Keratinocyte (primary cell): ENCODE results near the gene SLC6A7. TPM values are rescaled to one million over a fixed set of nuclear protein-coding genes. Genes with fewer than 3 reads are reported as not detected.

ENCODE experiments used
- DNase-seq: peaks from one replicate; pipeline ENCODE4 v3.0.0-alpha.2; 2011; ENCODE audit warnings: low read depth, missing footprints, low spot score
- FAIRE-seq: peaks from 2 replicates; lab custom pipeline; 2011; peaks lifted over from hg19 to GRCh38; lab: Jason Lieb, UNC
- H2AFZ ChIP-seq: 2 replicates; pipeline ENCODE4 v1.6.0; 2012; ENCODE audit warnings: low read length, control low read depth, inconsistent platforms; ENCODE audit not compliant: control insufficient read depth
- H3K27ac ChIP-seq: 2 replicates; pipeline ENCODE4 v1.5.1; 2011; ENCODE audit warnings: low read length; ENCODE audit not compliant: control insufficient read depth, insufficient read depth
- H3K27me3 ChIP-seq: 3 replicates; pipeline ENCODE4 v1.6.0; 2011; ENCODE audit warnings: low read length; ENCODE audit not compliant: control insufficient read depth, insufficient read depth; ENCODE audit errors: extremely low read depth
- H3K36me3 ChIP-seq, 2 experiments: 2 replicates in 1 of 2; 3 replicates in 1 of 2; pipeline ENCODE4 v1.5.1; 2011; ENCODE audit warnings: low read length in 2 of 2, mild to moderate bottlenecking in 1 of 2; ENCODE audit not compliant: control insufficient read depth in 2 of 2, insufficient read depth in 2 of 2; ENCODE audit errors: extremely low read depth in 1 of 2
- H3K4me1 ChIP-seq: 3 replicates; pipeline ENCODE4 v1.5.1; 2011; ENCODE audit warnings: low read length; ENCODE audit not compliant: control insufficient read depth, insufficient read depth; ENCODE audit errors: extremely low read depth
- H3K4me2 ChIP-seq: 3 replicates; pipeline ENCODE4 v1.6.0; 2011; ENCODE audit warnings: low read depth, low read length; ENCODE audit not compliant: control insufficient read depth, insufficient read depth; ENCODE audit errors: extremely low read depth
- H3K4me3 ChIP-seq, 3 experiments: fragments of 200-600 bp in 1 of 3; sonication (generic) in 1 of 3; 2 replicates in 2 of 3; 3 replicates in 1 of 3; pipeline ENCODE4 v1.5.1; 2011 to 2016; ENCODE audit warnings: low read length in 3 of 3, mild to moderate bottlenecking in 3 of 3, control low read depth in 2 of 3, inconsistent platforms in 1 of 3, low read depth in 1 of 3, mixed read lengths in 1 of 3, mixed run types in 1 of 3, moderate library complexity in 1 of 3; ENCODE audit not compliant: control insufficient read depth in 2 of 3, insufficient read depth in 2 of 3; ENCODE audit errors: extremely low read depth in 1 of 3
- H3K79me2 ChIP-seq: 2 replicates; pipeline ENCODE4 v1.6.0; 2012; ENCODE audit warnings: low read length; ENCODE audit not compliant: control insufficient read depth, insufficient read depth
- H3K9ac ChIP-seq: 3 replicates; pipeline ENCODE4 v1.6.0; 2011; ENCODE audit warnings: low read length; ENCODE audit not compliant: control insufficient read depth, insufficient read depth; ENCODE audit errors: extremely low read depth
- H3K9me1 ChIP-seq: 3 replicates; pipeline ENCODE4 v1.6.0; 2011; ENCODE audit warnings: low read length; ENCODE audit not compliant: control insufficient read depth, insufficient read depth; ENCODE audit errors: extremely low read depth
- H3K9me3 ChIP-seq: 2 replicates; pipeline ENCODE4 v1.5.1; 2012; ENCODE audit warnings: low read depth, low read length; ENCODE audit not compliant: control insufficient read depth
- H4K20me1 ChIP-seq: 3 replicates; pipeline ENCODE4 v1.6.0; 2011; ENCODE audit warnings: low read length; ENCODE audit not compliant: control insufficient read depth, insufficient read depth; ENCODE audit errors: extremely low read depth
- CTCF ChIP-seq, 3 experiments: IDR thresholded peaks in 1 of 3; conservative IDR thresholded peaks in 1 of 3; optimal IDR thresholded peaks in 1 of 3; 2 replicates in 2 of 3; 3 replicates in 1 of 3; pipeline versions ENCODE3 to v1.5.1; 2011; ENCODE audit warnings: low read length in 3 of 3, mild to moderate bottlenecking in 3 of 3, moderate library complexity in 2 of 3, control low read depth in 1 of 3, inconsistent platforms in 1 of 3; ENCODE audit not compliant: insufficient read depth in 2 of 3; ENCODE audit errors: extremely low read depth in 1 of 3
- EZH2 ChIP-seq: IDR thresholded peaks from one replicate; pipeline ENCODE4 v1.6.1; 2012; ENCODE audit warnings: inconsistent platforms, mild to moderate bottlenecking, low read length, moderate library complexity
- dilution Hi-C: fragments of 300-500 bp; cut with MboI; formaldehyde crosslinking; loops from one replicate; pipeline ENCODE4 v1.7.0; 2020; ENCODE audit warnings: low sequenced_read_pairs; ENCODE audit not compliant: extremely low pct_ligation_motif_present
- polyA plus RNA-seq, 5 experiments: library from polyadenylated mRNA; depleted of rRNA in 3 of 5; stranded (reverse) in 3 of 5; stranded (forward) in 1 of 5; unstranded in 1 of 5; fragments of >200 nt; gene quantifications; 1 replicate in 1 of 5; 2 replicates in 3 of 5; 3 replicates in 1 of 5; pipeline versions ENCODE4 v1.2.1 to v1.2.3, GENCODE V29; 2011 to 2012; ENCODE audit warnings: missing spikeins in 2 of 5, low read depth in 1 of 5, low replicate concordance in 1 of 5

SLC6A7 gene
- polyA plus RNA-seq, 1 donor (not counting 4 experiments of a cell fraction or from before 2014, with no cell fraction given): not detected

- H3K4me3 ChIP-seq: no peak overlapping the region
- TF ChIP-seq EZH2 (no peak), CTCF (optimal IDR thresholded peaks at IDR 0.05 in 1 of 3, IDR thresholded peaks at IDR 0.05 in 1 of 3, conservative IDR thresholded peaks at IDR 0.05 in 1 of 3; ENCODE audit: extremely low read depth in 1 of 3, insufficient read depth in 2 of 3, low read length in 3 of 3) (no peak)
- no peaks in the 10 kb centered on the region for H4K20me1 ChIP-seq
- H3K4me2 ChIP-seq: no peak overlapping the region
- no peaks in the 10 kb centered on the region for H3K79me2 ChIP-seq
- FAIRE-seq (no peak), DNase-seq (no peak)
- H2AFZ ChIP-seq: no peak overlapping the region
- no peak overlapping the region for H3K9ac ChIP-seq
- no peaks in the 10 kb centered on the region for H3K36me3 ChIP-seq
- H3K27ac ChIP-seq: no peak overlapping the region
- no peaks in the 10 kb centered on the region for H3K9me3 ChIP-seq
- peaks cover 6% of the 10 kb centered on the region for H3K27me3 ChIP-seq
- dilution Hi-C loops: no loop called here
- H3K9me1 ChIP-seq: no peaks in the 10 kb centered on the region
- H3K4me1 ChIP-seq: no peaks in the 10 kb centered on the region
These were observed 56.6 kb downstream of the SLC6A7 start for GRCh38 chr5:150246429-150246828.

- no peak for DNase-seq
- dilution Hi-C loops: no loop called here
- H3K9me3 ChIP-seq: no peaks in the 10 kb centered on the region
- H3K4me1 ChIP-seq: no peaks in the 10 kb centered on the region
- H4K20me1 ChIP-seq: no peaks in the 10 kb centered on the region
- H3K9ac ChIP-seq: no peak overlapping the region
- H3K9me1 ChIP-seq: no peaks in the 10 kb centered on the region
- no peak for TF ChIP-seq EZH2
- TF ChIP-seq CTCF (optimal IDR thresholded peaks at IDR 0.05 in 1 of 3, IDR thresholded peaks at IDR 0.05 in 1 of 3, conservative IDR thresholded peaks at IDR 0.05 in 1 of 3; ENCODE audit: extremely low read depth in 1 of 3, insufficient read depth in 2 of 3, low read length in 3 of 3): no peak
- no peak overlapping the region for H2AFZ ChIP-seq
- peaks cover 6% of the 10 kb centered on the region for H3K27me3 ChIP-seq
- no peaks in the 10 kb centered on the region for H3K36me3 ChIP-seq
- FAIRE-seq: no peak
- H3K4me3 ChIP-seq: no peak overlapping the region
- no peak overlapping the region for H3K4me2 ChIP-seq
- H3K79me2 ChIP-seq: no peaks in the 10 kb centered on the region
- no peak overlapping the region for H3K27ac ChIP-seq
These were observed 57.0 kb downstream of the SLC6A7 start for GRCh38 chr5:150246835-150247234.
